IMR-90 (cell line): Measurements from ENCODE around the gene NUP50. TPM values are rescaled to one million over a fixed set of nuclear protein-coding genes. Genes with fewer than 3 reads are reported as not detected.

Experiments
- ATAC-seq: fragments of 200-7000 bp; cut with Tn5 transposase; 2 replicates; pipeline ENCODE4 v1.9.1; 2020; ENCODE audit warnings: low read depth, mild to moderate bottlenecking, moderate library complexity
- BruUV-seq: library from RNA; stranded (reverse); fragments of 400-500 nt; replicated peaks from 2 replicates; lab custom pipeline; 2021; lab: Mats Ljungman, UMichigan
- CTCF ChIA-PET: fragments of 300-600 bp; formaldehyde crosslinking; extraction: SDS; loops from one replicate; lab custom pipeline; 2021; ENCODE audit warnings: antibody characterized with exemption; lab: Yijun Ruan, JAX
- POLR2A ChIA-PET: fragments of 300-600 bp; sonication (Branson Sonifier 250); formaldehyde crosslinking; loops from one replicate; lab custom pipeline; 2022; ENCODE audit warnings: antibody characterized with exemption; ENCODE audit not compliant: unreplicated experiment; lab: Charles Lee
- DNase-seq: peaks from one replicate; pipeline ENCODE4 v3.0.0; 2013
- H2AFZ ChIP-seq: replicated peaks from 2 replicates; pipeline ENCODE3; 2013; ENCODE audit warnings: low read length, mild to moderate bottlenecking; ENCODE audit not compliant: poor library complexity
- H2AK5ac ChIP-seq: 2 replicates; pipeline ENCODE4 v1.6.1; 2013; ENCODE audit warnings: low read depth, low read length, inconsistent platforms
- H2AK9ac ChIP-seq: replicated peaks from 2 replicates; pipeline ENCODE3; 2013; ENCODE audit warnings: mild to moderate bottlenecking, low read depth, low read length, moderate library complexity; ENCODE audit not compliant: poor library complexity
- H2BK120ac ChIP-seq: 2 replicates; pipeline ENCODE4 v1.6.1; 2013; ENCODE audit warnings: low read depth, low read length, inconsistent platforms
- H2BK15ac ChIP-seq: 3 replicates; pipeline ENCODE4 v1.6.1; 2013; ENCODE audit warnings: low read depth, low read length, inconsistent platforms
- H2BK20ac ChIP-seq: 2 replicates; pipeline ENCODE4 v1.6.1; 2013; ENCODE audit warnings: low read depth, mild to moderate bottlenecking, inconsistent platforms, low read length, moderate library complexity
- H2BK5ac ChIP-seq: 2 replicates; pipeline ENCODE4 v1.6.1; 2013; ENCODE audit warnings: mild to moderate bottlenecking, low read depth, low read length, inconsistent platforms; ENCODE audit not compliant: poor library complexity, severe bottlenecking
- H3K14ac ChIP-seq: replicated peaks from 2 replicates; pipeline ENCODE4 v1.6.1; 2013; ENCODE audit warnings: low read depth, low read length, inconsistent platforms
- H3K18ac ChIP-seq: 2 replicates; pipeline ENCODE4 v1.6.1; 2013; ENCODE audit warnings: low read depth, low read length, control low read depth
- H3K23ac ChIP-seq: 2 replicates; pipeline ENCODE4 v1.6.1; 2013; ENCODE audit warnings: low read depth, low read length, inconsistent platforms
- H3K27ac ChIP-seq: 2 replicates; pipeline ENCODE4 v1.5.1; 2013; ENCODE audit warnings: mild to moderate bottlenecking, control low read depth, low read length; ENCODE audit not compliant: insufficient read depth
- H3K27me3 ChIP-seq: 2 replicates; pipeline ENCODE4 v1.6.1; 2013; ENCODE audit warnings: low read length; ENCODE audit not compliant: control insufficient read depth, insufficient read depth
- H3K36me3 ChIP-seq: 2 replicates; pipeline ENCODE4 v1.6.1; 2013; ENCODE audit warnings: low read length, mixed read lengths; ENCODE audit not compliant: control insufficient read depth, insufficient read depth
- H3K4ac ChIP-seq: 2 replicates; pipeline ENCODE4 v1.6.1; 2013; ENCODE audit warnings: low read depth, low read length, inconsistent platforms
- H3K4me1 ChIP-seq: 2 replicates; pipeline ENCODE4 v1.6.1; 2013; ENCODE audit warnings: low read length, mixed read lengths; ENCODE audit not compliant: control insufficient read depth, insufficient read depth
- H3K4me2 ChIP-seq: 2 replicates; pipeline ENCODE4 v1.6.1; 2013; ENCODE audit warnings: low read depth, mild to moderate bottlenecking, control low read depth, low read length, moderate library complexity
- H3K4me3 ChIP-seq: 2 replicates; pipeline ENCODE4 v1.5.1; 2013; ENCODE audit warnings: low read depth, mild to moderate bottlenecking, control low read depth, low read length, moderate library complexity; ENCODE audit not compliant: insufficient read depth
- H3K56ac ChIP-seq: 2 replicates; pipeline ENCODE4 v1.6.1; 2013; ENCODE audit warnings: low read length, inconsistent platforms; ENCODE audit not compliant: insufficient read depth; ENCODE audit errors: extremely low read depth
- H3K79me1 ChIP-seq, 2 experiments: 2 replicates each; pipeline ENCODE4 v1.6.1; 2013; ENCODE audit warnings: low read length in 2 of 2, inconsistent platforms in 1 of 2, low read depth in 1 of 2
- H3K9ac ChIP-seq: 2 replicates; pipeline ENCODE4 v1.6.1; 2013; ENCODE audit warnings: low read depth, low read length, control low read depth
- H3K9me1 ChIP-seq: 2 replicates; pipeline ENCODE4 v1.6.1; 2013; ENCODE audit warnings: low read length, inconsistent platforms; ENCODE audit not compliant: insufficient read depth
- H3K9me3 ChIP-seq: 2 replicates; pipeline ENCODE4 v1.6.1; 2013; ENCODE audit warnings: low read length; ENCODE audit not compliant: control insufficient read depth, insufficient read depth
- H4K20me1 ChIP-seq: 2 replicates; pipeline ENCODE4 v1.6.1; 2013; ENCODE audit warnings: low read length, inconsistent platforms; ENCODE audit not compliant: insufficient read depth
- H4K5ac ChIP-seq: 2 replicates; pipeline ENCODE4 v1.6.1; 2013; ENCODE audit warnings: mild to moderate bottlenecking, low read depth, low read length, control low read depth
- H4K8ac ChIP-seq, 2 experiments: 2 replicates each; pipeline ENCODE4 v1.6.1; 2013; ENCODE audit warnings: low read depth in 2 of 2, low read length in 2 of 2, control low read depth in 1 of 2, inconsistent platforms in 1 of 2
- H4K91ac ChIP-seq: 2 replicates; pipeline ENCODE4 v1.6.1; 2013; ENCODE audit warnings: low read depth, low read length, inconsistent platforms; ENCODE audit not compliant: insufficient read depth
- BHLHE40 ChIP-seq: fragments of 150-350 bp; IDR thresholded peaks from 2 replicates; pipeline ENCODE4 v1.6.1; 2016; ENCODE audit warnings: mild to moderate bottlenecking, low read depth, low read length
- FOS ChIP-seq: fragments of 150-350 bp; IDR thresholded peaks from 2 replicates; pipeline ENCODE4 v1.6.1; 2016; ENCODE audit warnings: low read depth, low read length
- MXI1 ChIP-seq: IDR thresholded peaks from 2 replicates; pipeline ENCODE4 v1.6.1; 2012; ENCODE audit warnings: low read depth, mild to moderate bottlenecking, low read length, moderate library complexity, borderline replicate concordance
- POLR2A ChIP-seq: IDR thresholded peaks from 2 replicates; pipeline ENCODE4 v1.6.1; 2012; ENCODE audit warnings: mild to moderate bottlenecking, low read depth, low read length
- RAD21 ChIP-seq: IDR thresholded peaks from 2 replicates; pipeline ENCODE4 v1.6.1; 2012; ENCODE audit warnings: low read length, improper control_type of control experiment
- SMC3 ChIP-seq: fragments of 150-350 bp; IDR thresholded peaks from 2 replicates; pipeline ENCODE4 v1.6.1; 2016; ENCODE audit warnings: low read depth, mild to moderate bottlenecking, antibody characterized with exemption, low read length, moderate library complexity
- WGBS, 2 experiments: methylation state at CpG; one replicate each; pipeline versions ENCODE4 v1.1.5 to v1.1.7; 2013; ENCODE audit warnings: missing lambda C conversion rate in 2 of 2; ENCODE audit not compliant: insufficient read length in 1 of 2; ENCODE audit errors: extremely low coverage in 2 of 2; 5-methylcytosine and 5-hydroxymethylcytosine counted together
- dilution Hi-C: fragments of 300-500 bp; cut with HindIII; formaldehyde crosslinking; loops from one replicate; pipeline ENCODE4 v1.14.3; 2018; ENCODE audit warnings: low sequenced_read_pairs; ENCODE audit not compliant: unreplicated experiment
- in situ Hi-C: fragments of 300-500 bp; cut with MboI; formaldehyde crosslinking; loops from 3 replicates; pipeline ENCODE4 v1.14.3; 2019; ENCODE audit warnings: low sequenced_read_pairs, inconsistent platforms, mixed read lengths
- intact Hi-C: fragments of 100-400 bp; cut with micrococcal nuclease; formaldehyde crosslinking; loops from 2 replicates; pipeline ENCODE4 v1.10.0; 2022
- polyA plus RNA-seq, 3 experiments: library from polyadenylated mRNA; depleted of rRNA; stranded (reverse); fragments of >200 nt; gene quantifications; 2 replicates each; pipeline ENCODE4 v1.2.3, GENCODE V29; 2012; ENCODE audit warnings: low replicate concordance in 1 of 3
- total RNA-seq: library from RNA; depleted of rRNA; stranded (reverse); fragments of >200 nt; gene quantifications from 2 replicates; pipeline ENCODE4 v1.2.3, GENCODE V29; 2012
- TF ChIP-seq, protein P1 (sequence below): conservative IDR thresholded peaks from 2 replicates; pipeline ENCODE4 v1.5.1; 2012; ENCODE audit warnings: mild to moderate bottlenecking, low read depth, low read length, improper control_type of control experiment
- TF ChIP-seq, protein P2 (sequence below): fragments of 150-350 bp; IDR thresholded peaks from 2 replicates; pipeline ENCODE4 v1.6.1; 2017; ENCODE audit warnings: mild to moderate bottlenecking, antibody characterized with exemption, low read length, low read depth

Gene NUP50
- total and polyA plus RNA-seq, 2 of the 4 experiments (the other 2 are of a cell fraction): 12.8 to 65.4 TPM

DNA sequence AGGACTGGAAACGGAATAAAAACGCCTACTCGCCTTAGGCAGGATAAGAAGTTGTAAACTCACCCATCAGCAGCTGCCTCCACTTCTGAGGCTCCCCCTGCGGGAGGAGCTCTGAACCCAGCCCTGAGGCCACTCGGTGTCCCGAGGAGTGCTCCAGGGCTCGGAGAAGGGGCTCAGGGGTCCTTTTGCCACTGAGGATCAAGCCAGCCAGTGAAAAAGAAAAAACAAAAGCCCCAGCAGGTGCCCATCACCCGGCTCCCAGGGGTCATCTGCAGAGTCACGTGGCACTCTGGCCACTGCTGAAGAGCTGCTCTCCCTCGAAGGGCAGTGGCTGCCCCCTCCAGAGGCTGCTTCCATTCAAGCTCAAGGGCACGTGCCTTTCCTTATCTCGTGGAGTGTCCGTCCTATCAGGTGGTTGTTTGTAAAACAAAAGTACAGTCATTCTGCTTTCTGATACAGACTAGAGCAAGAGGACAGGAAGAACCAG is 29.0 kb downstream of the NUP50 start:
- H3K9me1 ChIP-seq: no peaks in the 10 kb centered on the region
- no peak for ATAC-seq
- no peak overlapping the region for H3K4me2 ChIP-seq
- H3K27me3 ChIP-seq: no peaks in the 10 kb centered on the region
- intact Hi-C loops: no loop called here
- no peaks in the 10 kb centered on the region for H3K9me3 ChIP-seq
- H4K5ac ChIP-seq: no peak overlapping the region
- no peak overlapping the region for H3K14ac ChIP-seq
- H3K79me1 ChIP-seq: no peaks in the 10 kb centered on the region
- POLR2A ChIA-PET: no interaction called here
- in situ Hi-C loops: no loop called here
- no peak overlapping the region for H4K91ac ChIP-seq
- BruUV-seq: no TSS peak
- H3K4ac ChIP-seq: no peak overlapping the region
- TF ChIP-seq, protein P1, sequence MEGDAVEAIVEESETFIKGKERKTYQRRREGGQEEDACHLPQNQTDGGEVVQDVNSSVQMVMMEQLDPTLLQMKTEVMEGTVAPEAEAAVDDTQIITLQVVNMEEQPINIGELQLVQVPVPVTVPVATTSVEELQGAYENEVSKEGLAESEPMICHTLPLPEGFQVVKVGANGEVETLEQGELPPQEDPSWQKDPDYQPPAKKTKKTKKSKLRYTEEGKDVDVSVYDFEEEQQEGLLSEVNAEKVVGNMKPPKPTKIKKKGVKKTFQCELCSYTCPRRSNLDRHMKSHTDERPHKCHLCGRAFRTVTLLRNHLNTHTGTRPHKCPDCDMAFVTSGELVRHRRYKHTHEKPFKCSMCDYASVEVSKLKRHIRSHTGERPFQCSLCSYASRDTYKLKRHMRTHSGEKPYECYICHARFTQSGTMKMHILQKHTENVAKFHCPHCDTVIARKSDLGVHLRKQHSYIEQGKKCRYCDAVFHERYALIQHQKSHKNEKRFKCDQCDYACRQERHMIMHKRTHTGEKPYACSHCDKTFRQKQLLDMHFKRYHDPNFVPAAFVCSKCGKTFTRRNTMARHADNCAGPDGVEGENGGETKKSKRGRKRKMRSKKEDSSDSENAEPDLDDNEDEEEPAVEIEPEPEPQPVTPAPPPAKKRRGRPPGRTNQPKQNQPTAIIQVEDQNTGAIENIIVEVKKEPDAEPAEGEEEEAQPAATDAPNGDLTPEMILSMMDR: 0 out of 2 replicates have a peak, but pooled peaks have one; percentile 14
- TF ChIP-seq BHLHE40: peak; percentile 54
- TF ChIP-seq MXI1: no peak
- no peak for TF ChIP-seq POLR2A
- no peak for TF ChIP-seq RAD21
- no peak for TF ChIP-seq SMC3
- TF ChIP-seq FOS: no peak
- TF ChIP-seq, protein P2, sequence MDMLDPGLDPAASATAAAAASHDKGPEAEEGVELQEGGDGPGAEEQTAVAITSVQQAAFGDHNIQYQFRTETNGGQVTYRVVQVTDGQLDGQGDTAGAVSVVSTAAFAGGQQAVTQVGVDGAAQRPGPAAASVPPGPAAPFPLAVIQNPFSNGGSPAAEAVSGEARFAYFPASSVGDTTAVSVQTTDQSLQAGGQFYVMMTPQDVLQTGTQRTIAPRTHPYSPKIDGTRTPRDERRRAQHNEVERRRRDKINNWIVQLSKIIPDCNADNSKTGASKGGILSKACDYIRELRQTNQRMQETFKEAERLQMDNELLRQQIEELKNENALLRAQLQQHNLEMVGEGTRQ: peak; percentile 45
- no peak overlapping the region for H3K4me3 ChIP-seq
- no peak overlapping the region for H4K8ac ChIP-seq
- 52% methylated on average over 6 of the region's 13 CpGs; no CpG with 5 or more reads in 1 of the 2 experiments for WGBS, 2 experiments
- CTCF ChIA-PET: no interaction called here
- H2AFZ ChIP-seq: no peak overlapping the region
- peaks cover 3% of the 10 kb centered on the region; the same call in 1 of the 2 replicates for H3K4me1 ChIP-seq
- H2BK120ac ChIP-seq: no peak overlapping the region
- H2BK15ac ChIP-seq: no peak overlapping the region
- H3K9ac ChIP-seq: no peak overlapping the region
- dilution Hi-C loops: no loop called here
- no peak overlapping the region for H3K56ac ChIP-seq
- H2AK5ac ChIP-seq: no peak overlapping the region; the same call in 1 of the 2 replicates
- H3K23ac ChIP-seq: no peak overlapping the region
- no peak overlapping the region for H2AK9ac ChIP-seq
- no peak for DNase-seq
- H3K27ac ChIP-seq: no peak overlapping the region
- peaks cover 26% of the 10 kb centered on the region for H3K36me3 ChIP-seq
- H2BK20ac ChIP-seq: no peak overlapping the region
- H3K18ac ChIP-seq: no peak overlapping the region
- H2BK5ac ChIP-seq: no peak overlapping the region
- peaks cover 4% of the 10 kb centered on the region; the same call in 1 of the 2 replicates for H4K20me1 ChIP-seq
